Esophagus muscularis mucosa (tissue), 3 donors: ENCODE measurements around the gene AVPR1A.

Experiments
- POLR2A ChIP-seq: fragments of 450-650 bp; IDR thresholded peaks from one replicate; pipeline ENCODE4 v1.6.1; 2017; ENCODE audit warnings: antibody characterized with exemption, moderate library complexity, mild to moderate bottlenecking, low read depth
- TF ChIP-seq, protein P1 (sequence below), 3 experiments: fragments of 200-600 bp in 2 of 3; fragments of 450-650 bp in 1 of 3; sonication (generic) in 2 of 3; IDR thresholded peaks; one replicate each; pipeline ENCODE4 v1.5.1; 2017 to 2019; ENCODE audit warnings: antibody characterized with exemption in 3 of 3, mild to moderate bottlenecking in 2 of 3, moderate library complexity in 1 of 3

DNA sequence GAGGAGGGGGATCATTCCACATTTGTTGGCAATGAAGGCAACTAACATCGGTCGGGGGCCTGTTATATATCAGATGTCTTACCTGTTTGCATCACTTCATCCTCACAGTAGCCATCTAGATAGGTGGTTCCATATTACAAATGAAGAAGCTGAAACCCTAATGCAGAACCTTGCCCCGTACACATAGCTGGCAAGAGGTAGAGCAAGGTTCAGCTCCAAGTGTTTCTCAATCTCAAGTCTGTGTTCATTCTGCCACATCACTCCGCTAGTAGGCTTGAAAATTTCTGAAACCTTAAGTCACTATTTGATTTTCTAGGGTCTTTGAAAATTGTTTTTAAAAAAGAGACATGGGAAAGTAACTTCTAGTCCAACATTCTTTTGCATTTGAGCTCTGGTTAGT, 17.0 kb downstream of the AVPR1A start:
- no peak for TF ChIP-seq POLR2A
- TF ChIP-seq, protein P1, sequence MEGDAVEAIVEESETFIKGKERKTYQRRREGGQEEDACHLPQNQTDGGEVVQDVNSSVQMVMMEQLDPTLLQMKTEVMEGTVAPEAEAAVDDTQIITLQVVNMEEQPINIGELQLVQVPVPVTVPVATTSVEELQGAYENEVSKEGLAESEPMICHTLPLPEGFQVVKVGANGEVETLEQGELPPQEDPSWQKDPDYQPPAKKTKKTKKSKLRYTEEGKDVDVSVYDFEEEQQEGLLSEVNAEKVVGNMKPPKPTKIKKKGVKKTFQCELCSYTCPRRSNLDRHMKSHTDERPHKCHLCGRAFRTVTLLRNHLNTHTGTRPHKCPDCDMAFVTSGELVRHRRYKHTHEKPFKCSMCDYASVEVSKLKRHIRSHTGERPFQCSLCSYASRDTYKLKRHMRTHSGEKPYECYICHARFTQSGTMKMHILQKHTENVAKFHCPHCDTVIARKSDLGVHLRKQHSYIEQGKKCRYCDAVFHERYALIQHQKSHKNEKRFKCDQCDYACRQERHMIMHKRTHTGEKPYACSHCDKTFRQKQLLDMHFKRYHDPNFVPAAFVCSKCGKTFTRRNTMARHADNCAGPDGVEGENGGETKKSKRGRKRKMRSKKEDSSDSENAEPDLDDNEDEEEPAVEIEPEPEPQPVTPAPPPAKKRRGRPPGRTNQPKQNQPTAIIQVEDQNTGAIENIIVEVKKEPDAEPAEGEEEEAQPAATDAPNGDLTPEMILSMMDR (IDR thresholded peaks at IDR 0.05): no peak
